ENCODE data around the gene ADGRV1.
A peak's percentile ranks its signal among the peaks of the same experiment; 100 is the strongest.

ADGRV1 gene

GRCh38 chr5:91133183-91133582 is 574.6 kb downstream of the ADGRV1 start:
- Mint-ChIP-seq H3K27me3 (peaks cover 22% of the 10 kb centered on the region), H3K4me3 (no peak overlapping the region), H3K4me1 (peaks cover 7% of the 10 kb centered on the region), H3K27ac (no peak overlapping the region), H3K9me3 (no peaks in the 10 kb centered on the region)
- ATAC-seq (no peak), DNase-seq (no peak)

DNA sequence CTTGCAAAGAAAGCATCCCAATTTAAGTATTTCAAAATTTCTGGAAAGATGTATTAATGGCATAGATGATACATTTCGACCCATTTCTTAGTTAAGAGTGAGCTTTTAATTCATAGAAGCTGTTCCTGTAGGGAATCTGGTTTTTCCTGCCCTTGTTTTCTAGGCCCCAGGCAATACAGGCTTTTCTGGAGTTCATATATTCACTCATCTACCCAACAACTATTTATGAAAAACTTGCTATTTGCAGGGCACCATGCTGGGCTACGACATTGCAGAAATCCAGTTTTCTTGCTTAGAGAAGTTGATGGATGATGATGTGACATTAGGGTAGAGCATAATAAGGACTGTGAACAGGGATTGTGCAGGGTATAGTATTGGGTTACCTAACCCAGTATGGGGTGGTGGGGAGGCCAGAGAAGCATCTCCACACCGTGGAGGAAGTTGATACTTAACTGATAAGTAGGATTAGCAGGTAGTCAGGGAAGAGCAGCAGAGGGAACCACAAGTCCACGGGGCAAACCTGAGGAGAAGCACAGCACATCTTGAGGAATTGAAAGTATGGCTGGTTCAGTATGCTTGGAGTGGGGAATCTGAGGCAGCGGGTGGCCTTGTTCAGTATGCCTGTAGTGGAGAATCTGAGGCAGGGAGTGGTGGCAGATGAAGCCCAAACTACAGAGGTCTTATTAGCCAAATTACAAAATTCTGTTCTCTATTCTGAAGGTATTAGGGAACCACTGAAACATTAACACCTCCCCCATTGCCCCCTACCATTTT is 577.1 kb downstream of the ADGRV1 start:
- no peak for DNase-seq
- ATAC-seq, result peak; percentile 53
- Mint-ChIP-seq H3K9me3 (no peaks in the 10 kb centered on the region), H3K27me3 (peaks cover 21% of the 10 kb centered on the region), H3K27ac (no peak overlapping the region), H3K4me1 (peaks cover 16% of the 10 kb centered on the region), H3K4me3 (no peak overlapping the region)

DNA sequence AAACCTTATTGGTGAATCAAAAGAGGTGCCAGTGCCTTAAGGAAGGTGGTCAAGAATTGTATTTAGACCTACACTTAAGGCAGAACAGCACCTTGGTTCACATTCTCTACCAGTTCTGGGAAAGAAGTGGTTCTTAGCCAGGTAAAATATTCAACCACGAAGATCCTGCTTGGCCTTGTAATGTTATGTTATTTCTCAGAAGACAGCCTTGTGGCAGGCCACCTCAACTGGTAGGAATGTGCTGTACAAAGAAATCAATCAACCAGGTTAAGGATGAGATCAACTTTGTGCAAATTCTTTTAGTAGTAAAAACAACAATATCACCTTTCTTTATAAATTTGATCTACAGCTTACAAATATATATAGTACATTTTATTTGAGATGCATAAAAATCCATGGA is 577.7 kb downstream of the ADGRV1 start:
- ATAC-seq (peak; percentile 40), DNase-seq (no peak)
- H3K27me3 Mint-ChIP-seq, result peaks cover 15% of the 10 kb centered on the region
- no peak overlapping the region for H3K4me3 Mint-ChIP-seq
- H3K9me3 Mint-ChIP-seq, result no peaks in the 10 kb centered on the region
- no peak overlapping the region for H3K27ac Mint-ChIP-seq
- peaks cover 16% of the 10 kb centered on the region for H3K4me1 Mint-ChIP-seq

GRCh38 chr5:91137647-91138046 is 579.0 kb downstream of the ADGRV1 start:
- no peak overlapping the region for H3K27ac Mint-ChIP-seq
- peaks cover 9% of the 10 kb centered on the region for H3K27me3 Mint-ChIP-seq
- no peak overlapping the region for H3K4me3 Mint-ChIP-seq
- ATAC-seq, result no peak
- peaks cover 20% of the 10 kb centered on the region for H3K4me1 Mint-ChIP-seq
- H3K9me3 Mint-ChIP-seq, result no peaks in the 10 kb centered on the region
- no peak for DNase-seq

DNA sequence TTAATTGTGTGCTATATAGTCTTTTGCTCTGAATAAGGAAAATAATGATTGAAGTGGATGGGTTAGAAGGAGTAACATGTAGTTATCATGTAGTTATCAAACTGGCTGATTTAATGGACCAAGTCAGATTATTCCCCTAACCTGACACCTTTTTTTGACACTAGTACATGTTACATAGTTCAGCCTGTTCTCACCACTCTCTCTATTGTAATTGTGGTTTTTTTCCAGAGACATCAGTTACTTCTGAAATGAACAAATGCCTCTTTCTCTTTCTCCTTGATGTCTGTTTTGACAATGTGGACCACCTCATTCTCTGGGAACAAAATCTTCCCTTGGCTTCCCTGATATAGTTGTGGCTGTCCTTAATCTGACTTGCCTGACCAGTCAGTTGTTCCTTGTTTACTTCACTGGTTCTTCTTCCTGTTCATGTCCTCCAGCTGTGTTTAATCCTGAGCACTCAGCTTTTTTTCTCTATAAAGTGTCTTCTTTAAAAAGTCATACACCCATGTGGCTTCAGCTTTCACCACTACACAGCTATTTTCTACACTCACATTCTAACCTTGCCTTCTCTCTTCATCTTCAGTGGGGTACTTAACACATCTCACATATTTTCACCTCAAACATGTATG is 581.1 kb downstream of the ADGRV1 start:
- Mint-ChIP-seq H3K4me3 (no peak overlapping the region), H3K27ac (no peak overlapping the region), H3K27me3 (peaks cover 9% of the 10 kb centered on the region), H3K4me1 (peaks cover 23% of the 10 kb centered on the region), H3K9me3 (no peaks in the 10 kb centered on the region)
- ATAC-seq, result peak; percentile 55
- no peak for DNase-seq

- DNase-seq (no peak), ATAC-seq (no peak)
- H3K27ac Mint-ChIP-seq, result no peak overlapping the region
- H3K27me3 Mint-ChIP-seq, result peaks cover 4% of the 10 kb centered on the region
- H3K4me3 Mint-ChIP-seq, result no peak overlapping the region
- no peaks in the 10 kb centered on the region for H3K9me3 Mint-ChIP-seq
- H3K4me1 Mint-ChIP-seq, result peaks cover 20% of the 10 kb centered on the region
Observed at GRCh38 chr5:91140657-91141056, 582.1 kb downstream of the ADGRV1 start.

DNA sequence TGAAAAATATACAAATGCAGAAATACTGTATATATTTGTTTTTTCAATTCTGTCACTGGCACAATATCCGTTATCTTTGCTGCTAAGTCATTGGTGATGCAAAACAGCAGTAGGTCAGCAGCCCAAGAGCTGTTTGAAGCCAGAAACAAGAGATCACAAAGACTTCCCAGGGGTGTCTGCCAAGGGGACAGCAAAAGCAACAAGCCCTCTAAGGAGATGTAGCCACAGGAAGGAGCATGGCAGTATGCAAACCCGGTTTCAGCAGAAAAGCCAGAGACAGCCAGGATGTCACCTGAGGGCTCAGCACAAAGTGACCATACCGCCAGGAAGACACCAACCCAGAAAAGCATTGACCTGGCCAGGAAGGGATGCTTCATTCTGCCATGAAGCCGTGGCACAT is 583.0 kb downstream of the ADGRV1 start:
- Mint-ChIP-seq H3K27me3 (no peaks in the 10 kb centered on the region), H3K9me3 (no peaks in the 10 kb centered on the region)

DNA sequence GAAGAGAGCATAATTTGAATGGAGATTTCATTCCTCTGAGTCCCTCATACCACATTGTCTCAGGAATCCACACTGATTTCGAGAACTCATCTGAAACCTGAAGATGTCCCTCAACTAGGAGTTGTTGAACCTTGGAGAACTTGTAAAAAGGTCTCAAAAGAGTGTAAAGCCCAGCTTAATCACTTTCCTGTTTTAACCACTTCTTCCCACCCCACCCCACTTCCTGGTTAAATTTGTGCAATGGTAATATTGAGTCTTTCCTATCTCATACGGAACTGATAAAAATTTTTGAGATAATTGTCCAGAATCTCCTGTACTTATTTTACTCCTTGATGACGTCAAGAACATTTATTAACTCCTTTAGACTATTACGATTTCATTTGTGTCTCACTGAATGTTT is 583.8 kb downstream of the ADGRV1 start:
- Mint-ChIP-seq H3K4me3 (no peak overlapping the region), H3K9me3 (peaks cover 1 to 2% of the 10 kb centered on the region in 2 donors), H3K4me1 (peaks cover 16% of the 10 kb centered on the region), H3K27me3 (no peaks in the 10 kb centered on the region), H3K27ac (no peak overlapping the region)
- DNase-seq (no peak), ATAC-seq (no peak)

More for the DNA sequence above, 583.0 kb downstream of the ADGRV1 start:
- no peak overlapping the region for H3K4me3 Mint-ChIP-seq
- no peak overlapping the region for H3K27ac Mint-ChIP-seq
- ATAC-seq (no peak), DNase-seq (no peak)
- H3K4me1 Mint-ChIP-seq, result peaks cover 16% of the 10 kb centered on the region

GRCh38 chr5:91142819-91143218 is 584.2 kb downstream of the ADGRV1 start:
- H3K4me3 Mint-ChIP-seq, result no peak overlapping the region
- peaks cover 16% of the 10 kb centered on the region for H3K4me1 Mint-ChIP-seq
- H3K9me3 Mint-ChIP-seq, result peaks cover 5 to 6% of the 10 kb centered on the region in 2 donors
- H3K27ac Mint-ChIP-seq, result no peak overlapping the region
- ATAC-seq, result no peak
- DNase-seq, result no peak
- no peaks in the 10 kb centered on the region for H3K27me3 Mint-ChIP-seq

DNA sequence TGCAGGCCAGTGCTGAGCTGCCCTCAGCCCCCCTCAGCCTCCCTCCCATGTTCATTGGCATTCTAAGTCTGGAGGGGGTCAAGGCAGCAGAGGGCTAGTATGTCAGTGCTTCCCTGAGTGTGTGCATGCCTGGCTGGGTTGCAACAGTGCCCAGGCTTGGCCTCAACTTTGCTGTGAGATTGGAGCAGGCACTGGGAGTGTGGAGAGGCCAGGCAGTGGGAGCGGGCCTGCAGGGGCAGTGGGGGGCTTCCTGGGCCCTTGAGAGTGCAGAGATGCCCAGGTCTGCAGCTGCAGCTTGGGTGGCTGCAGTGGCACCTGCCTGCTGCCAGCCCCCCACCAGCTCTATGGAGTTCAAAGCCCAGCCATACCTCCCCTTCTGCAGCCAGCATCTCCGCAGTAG is 585.2 kb downstream of the ADGRV1 start:
- Mint-ChIP-seq H3K9me3 (peaks cover 5 to 7% of the 10 kb centered on the region in 2 donors), H3K4me1 (peaks cover 16% of the 10 kb centered on the region), H3K27me3 (no peaks in the 10 kb centered on the region), H3K27ac (no peak overlapping the region), H3K4me3 (no peak overlapping the region)
- DNase-seq, result no peak
- ATAC-seq, result peak; percentile 18

GRCh38 chr5:91144491-91145332 is 586.1 kb downstream of the ADGRV1 start:
- ATAC-seq (no peak), DNase-seq (no peak)
- peaks cover 5 to 7% of the 10 kb centered on the region in 2 donors for H3K9me3 Mint-ChIP-seq
- no peak overlapping the region for H3K27ac Mint-ChIP-seq
- no peak overlapping the region for H3K4me3 Mint-ChIP-seq
- no peaks in the 10 kb centered on the region for H3K27me3 Mint-ChIP-seq
- H3K4me1 Mint-ChIP-seq, result peaks cover 13% of the 10 kb centered on the region

- ATAC-seq (no peak), DNase-seq (no peak)
- H3K4me1 Mint-ChIP-seq, result peaks cover 13% of the 10 kb centered on the region
- no peaks in the 10 kb centered on the region for H3K27me3 Mint-ChIP-seq
- no peak overlapping the region for H3K4me3 Mint-ChIP-seq
- H3K9me3 Mint-ChIP-seq, result peaks cover 5 to 7% of the 10 kb centered on the region in 2 donors
- no peak overlapping the region for H3K27ac Mint-ChIP-seq
Observed at GRCh38 chr5:91145333-91145620, 586.7 kb downstream of the ADGRV1 start.

DNA sequence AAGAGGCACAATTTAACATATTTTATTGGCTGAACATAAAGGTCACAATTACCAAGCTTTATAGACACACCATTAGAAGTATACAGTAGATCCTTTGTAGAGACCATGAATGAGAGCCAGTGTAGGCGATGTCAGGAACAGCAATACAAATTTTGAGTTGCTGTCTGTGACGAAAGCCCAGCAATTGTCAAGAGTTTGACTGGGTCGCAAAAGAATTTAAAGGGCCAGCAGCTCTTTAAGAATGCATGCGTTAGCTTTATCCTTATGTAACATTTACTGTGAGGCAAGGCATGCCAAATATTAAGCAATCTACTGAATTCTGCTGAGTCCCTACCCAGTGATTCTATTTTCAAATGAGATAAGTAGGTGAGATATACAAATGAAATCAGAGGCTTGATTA is 587.6 kb downstream of the ADGRV1 start:
- Mint-ChIP-seq H3K27me3 (no peaks in the 10 kb centered on the region), H3K9me3 (peaks cover 5 to 7% of the 10 kb centered on the region in 2 donors), H3K27ac (no peak overlapping the region), H3K4me1 (peaks cover 18% of the 10 kb centered on the region), H3K4me3 (no peak overlapping the region)
- DNase-seq, result no peak
- ATAC-seq, result no peak

GRCh38 chr5:91146905-91147600 is 588.5 kb downstream of the ADGRV1 start:
- Mint-ChIP-seq H3K4me3 (no peak overlapping the region), H3K9me3 (peaks cover 5 to 7% of the 10 kb centered on the region in 2 donors), H3K27ac (no peak overlapping the region), H3K4me1 (peaks cover 18% of the 10 kb centered on the region), H3K27me3 (no peaks in the 10 kb centered on the region)
- DNase-seq (no peak), ATAC-seq (no peak)

GRCh38 chr5:91150234-91150633 is 591.6 kb downstream of the ADGRV1 start:
- peak; percentile 75 for ATAC-seq
- H3K27ac Mint-ChIP-seq, result no peak overlapping the region
- no peak for DNase-seq

More at GRCh38 chr5:91150234-91150633, 591.6 kb downstream of the ADGRV1 start:
- H3K27me3 Mint-ChIP-seq, result no peaks in the 10 kb centered on the region
- H3K9me3 Mint-ChIP-seq, result peaks cover 5 to 7% of the 10 kb centered on the region in 2 donors
- peaks cover 10% of the 10 kb centered on the region for H3K4me1 Mint-ChIP-seq
- no peak overlapping the region for H3K4me3 Mint-ChIP-seq
